ENCODE data around the gene SLC16A12. TPM values are rescaled to one million over a fixed set of nuclear protein-coding genes. Genes with fewer than 3 reads are reported as not detected.

The SLC16A12 gene
- total and polyA plus RNA-seq, 2 donors (not counting 1 experiment from before 2014, with no cell fraction given): under 0.01 to 0.26 TPM

GRCh38 chr10:89476150-89476549, 59.2 kb downstream of the SLC16A12 start:
- no peak for TF ChIP-seq CTCF (conservative IDR thresholded peaks at IDR 0.05 in 1 of 2, IDR thresholded peaks at IDR 0.05 in 1 of 2; ENCODE audit: low read depth in 1 of 2, low read length in 2 of 2)
- no peak for TF ChIP-seq EZH2 (IDR thresholded peaks at IDR 0.05; ENCODE audit: low read length, missing control alignments)
- no peak overlapping the region for H3K27ac ChIP-seq (ENCODE audit: insufficient read depth, low read length)

GRCh38 chr10:89475591-89475998, 59.8 kb downstream of the SLC16A12 start:
- H4K20me1 ChIP-seq (ENCODE audit: control insufficient read depth, extremely low read depth, insufficient read depth, low read length): no peaks in the 10 kb centered on the region
- no peak for TF ChIP-seq EZH2 (IDR thresholded peaks at IDR 0.05; ENCODE audit: low read length, missing control alignments)
- no peak for TF ChIP-seq CTCF (conservative IDR thresholded peaks at IDR 0.05 in 1 of 2, IDR thresholded peaks at IDR 0.05 in 1 of 2; ENCODE audit: low read depth in 1 of 2, low read length in 2 of 2)
- no peak overlapping the region for H3K27ac ChIP-seq (ENCODE audit: insufficient read depth, low read length)
- peak; percentile 46 to 81 for DNase-seq (ENCODE audit: low read depth in 2 of 2)
- H3K4me1 ChIP-seq (ENCODE audit: control insufficient read depth, extremely low read depth, insufficient read depth, low read length): peaks cover 10% of the 10 kb centered on the region
- H3K4me3 ChIP-seq (replicated peaks in 1 of 4; ENCODE audit: control extremely low read depth in 1 of 4, insufficient read depth in 1 of 4, low read depth in 3 of 4, low read length in 4 of 4): no peak overlapping the region
- no peaks in the 10 kb centered on the region for H3K79me2 ChIP-seq (ENCODE audit: control insufficient read depth, insufficient read depth, low read length)
- no peaks in the 10 kb centered on the region for H3K36me3 ChIP-seq (ENCODE audit: control insufficient read depth, insufficient read depth, low read length)
- H3K9ac ChIP-seq (ENCODE audit: insufficient read depth, low read length): no peak overlapping the region
- peak overlapping the region; percentile 25 for H2AFZ ChIP-seq (ENCODE audit: low read length)
- H3K27me3 ChIP-seq (ENCODE audit: control insufficient read depth, insufficient read depth, low read length): no peaks in the 10 kb centered on the region
- H3K4me2 ChIP-seq (ENCODE audit: extremely low read depth, insufficient read depth, low read length): no peak overlapping the region
- no peaks in the 10 kb centered on the region for H3K9me3 ChIP-seq (ENCODE audit: control insufficient read depth, insufficient read depth, low read depth, low read length)

More at GRCh38 chr10:89476150-89476549, 59.2 kb downstream of the SLC16A12 start:
- Histone ChIP-seq H3K4me3 (replicated peaks in 1 of 4; ENCODE audit: control extremely low read depth in 1 of 4, insufficient read depth in 1 of 4, low read depth in 3 of 4, low read length in 4 of 4) (no peak overlapping the region), H3K36me3 (ENCODE audit: control insufficient read depth, insufficient read depth, low read length) (no peaks in the 10 kb centered on the region), H3K27me3 (ENCODE audit: control insufficient read depth, insufficient read depth, low read length) (no peaks in the 10 kb centered on the region), H3K79me2 (ENCODE audit: control insufficient read depth, insufficient read depth, low read length) (no peaks in the 10 kb centered on the region), H3K9ac (ENCODE audit: insufficient read depth, low read length) (no peak overlapping the region), H3K9me3 (ENCODE audit: control insufficient read depth, insufficient read depth, low read depth, low read length) (no peaks in the 10 kb centered on the region), H3K4me2 (ENCODE audit: extremely low read depth, insufficient read depth, low read length) (no peak overlapping the region), H4K20me1 (ENCODE audit: control insufficient read depth, extremely low read depth, insufficient read depth, low read length) (no peaks in the 10 kb centered on the region), H3K4me1 (ENCODE audit: control insufficient read depth, extremely low read depth, insufficient read depth, low read length) (peaks cover 12% of the 10 kb centered on the region), H2AFZ (ENCODE audit: low read length) (peak overlapping the region; percentile 19)
- DNase-seq (ENCODE audit: low read depth in 2 of 2): peak in 1 of 2 donors; percentile 32

DNA sequence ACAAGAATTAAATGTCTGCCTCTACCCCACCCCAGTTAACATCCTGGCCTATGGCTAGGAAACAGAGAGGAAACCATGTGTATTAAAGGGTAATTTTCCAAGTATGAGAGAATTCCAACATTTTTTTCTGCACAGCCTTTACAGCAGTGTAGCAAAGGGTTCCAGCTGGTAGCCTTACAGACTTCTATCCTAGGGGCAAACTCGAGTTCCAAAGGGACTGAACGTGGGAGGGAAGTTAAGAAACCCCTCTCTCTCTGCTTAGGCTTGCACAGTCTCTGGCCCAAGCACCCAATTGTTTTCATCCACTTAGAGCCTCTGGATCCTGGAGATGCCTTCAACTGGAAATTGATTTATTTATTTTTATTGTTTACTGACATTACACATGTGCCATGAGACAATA, 60.3 kb downstream of the SLC16A12 start:
- Histone ChIP-seq H2AFZ (ENCODE audit: low read length) (no peak overlapping the region), H3K9ac (ENCODE audit: insufficient read depth, low read length) (no peak overlapping the region), H3K9me3 (ENCODE audit: control insufficient read depth, insufficient read depth, low read depth, low read length) (no peaks in the 10 kb centered on the region), H3K4me3 (replicated peaks in 1 of 4; ENCODE audit: control extremely low read depth in 1 of 4, insufficient read depth in 1 of 4, low read depth in 3 of 4, low read length in 4 of 4) (no peak overlapping the region), H3K79me2 (ENCODE audit: control insufficient read depth, insufficient read depth, low read length) (no peaks in the 10 kb centered on the region), H3K27me3 (ENCODE audit: control insufficient read depth, insufficient read depth, low read length) (no peaks in the 10 kb centered on the region), H3K36me3 (ENCODE audit: control insufficient read depth, insufficient read depth, low read length) (no peaks in the 10 kb centered on the region), H3K4me1 (ENCODE audit: control insufficient read depth, extremely low read depth, insufficient read depth, low read length) (peaks cover 7% of the 10 kb centered on the region), H3K4me2 (ENCODE audit: extremely low read depth, insufficient read depth, low read length) (no peak overlapping the region), H4K20me1 (ENCODE audit: control insufficient read depth, extremely low read depth, insufficient read depth, low read length) (no peaks in the 10 kb centered on the region), H3K27ac (ENCODE audit: insufficient read depth, low read length) (no peak overlapping the region)
- TF ChIP-seq EZH2 (IDR thresholded peaks at IDR 0.05; ENCODE audit: low read length, missing control alignments): no peak
- no peak for DNase-seq (ENCODE audit: low read depth in 2 of 2)
